ENCODE results near the gene UNC13B.

DNA sequence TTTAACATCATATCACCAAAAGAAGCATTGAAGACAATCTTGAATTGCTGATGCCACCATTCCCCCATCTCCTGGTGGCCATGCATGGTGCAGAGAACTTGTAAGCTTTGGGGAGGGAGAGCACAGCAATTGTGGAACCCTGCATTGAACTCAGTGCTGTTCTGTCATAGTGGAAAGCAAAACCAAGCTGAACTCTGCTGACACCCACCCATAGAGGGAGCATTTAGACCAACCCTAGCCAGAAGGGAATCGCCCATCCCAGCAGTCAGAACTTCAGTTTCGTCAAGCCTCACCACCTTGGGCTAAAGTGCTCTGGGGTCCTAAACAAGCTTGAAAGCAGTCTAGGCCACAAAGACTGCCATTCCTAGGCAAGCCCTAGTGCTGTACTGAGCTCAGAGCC is 290.7 kb downstream of the UNC13B start:
- TF ChIP-seq, protein P1, sequence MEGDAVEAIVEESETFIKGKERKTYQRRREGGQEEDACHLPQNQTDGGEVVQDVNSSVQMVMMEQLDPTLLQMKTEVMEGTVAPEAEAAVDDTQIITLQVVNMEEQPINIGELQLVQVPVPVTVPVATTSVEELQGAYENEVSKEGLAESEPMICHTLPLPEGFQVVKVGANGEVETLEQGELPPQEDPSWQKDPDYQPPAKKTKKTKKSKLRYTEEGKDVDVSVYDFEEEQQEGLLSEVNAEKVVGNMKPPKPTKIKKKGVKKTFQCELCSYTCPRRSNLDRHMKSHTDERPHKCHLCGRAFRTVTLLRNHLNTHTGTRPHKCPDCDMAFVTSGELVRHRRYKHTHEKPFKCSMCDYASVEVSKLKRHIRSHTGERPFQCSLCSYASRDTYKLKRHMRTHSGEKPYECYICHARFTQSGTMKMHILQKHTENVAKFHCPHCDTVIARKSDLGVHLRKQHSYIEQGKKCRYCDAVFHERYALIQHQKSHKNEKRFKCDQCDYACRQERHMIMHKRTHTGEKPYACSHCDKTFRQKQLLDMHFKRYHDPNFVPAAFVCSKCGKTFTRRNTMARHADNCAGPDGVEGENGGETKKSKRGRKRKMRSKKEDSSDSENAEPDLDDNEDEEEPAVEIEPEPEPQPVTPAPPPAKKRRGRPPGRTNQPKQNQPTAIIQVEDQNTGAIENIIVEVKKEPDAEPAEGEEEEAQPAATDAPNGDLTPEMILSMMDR (IDR thresholded peaks at IDR 0.05): no peak
- no peak for TF ChIP-seq EP300 (IDR thresholded peaks at IDR 0.05)

All from sigmoid colon (tissue), 4 donors.